NCI-H1417 treated with DMSO at 0.1 percent for 48 hours (cell line): ENCODE measurements around the gene ZYG11B.
"Not testable (repeated sequence)": the region's sequence is repeated elsewhere in the genome, so short reads cannot be mapped to it uniquely, and the experiment has no call there.

Experiments
- DNase-seq: peaks from one replicate; lab custom pipeline; 2025; lab: John Stamatoyannopoulos, UW

Gene ZYG11B

DNA sequence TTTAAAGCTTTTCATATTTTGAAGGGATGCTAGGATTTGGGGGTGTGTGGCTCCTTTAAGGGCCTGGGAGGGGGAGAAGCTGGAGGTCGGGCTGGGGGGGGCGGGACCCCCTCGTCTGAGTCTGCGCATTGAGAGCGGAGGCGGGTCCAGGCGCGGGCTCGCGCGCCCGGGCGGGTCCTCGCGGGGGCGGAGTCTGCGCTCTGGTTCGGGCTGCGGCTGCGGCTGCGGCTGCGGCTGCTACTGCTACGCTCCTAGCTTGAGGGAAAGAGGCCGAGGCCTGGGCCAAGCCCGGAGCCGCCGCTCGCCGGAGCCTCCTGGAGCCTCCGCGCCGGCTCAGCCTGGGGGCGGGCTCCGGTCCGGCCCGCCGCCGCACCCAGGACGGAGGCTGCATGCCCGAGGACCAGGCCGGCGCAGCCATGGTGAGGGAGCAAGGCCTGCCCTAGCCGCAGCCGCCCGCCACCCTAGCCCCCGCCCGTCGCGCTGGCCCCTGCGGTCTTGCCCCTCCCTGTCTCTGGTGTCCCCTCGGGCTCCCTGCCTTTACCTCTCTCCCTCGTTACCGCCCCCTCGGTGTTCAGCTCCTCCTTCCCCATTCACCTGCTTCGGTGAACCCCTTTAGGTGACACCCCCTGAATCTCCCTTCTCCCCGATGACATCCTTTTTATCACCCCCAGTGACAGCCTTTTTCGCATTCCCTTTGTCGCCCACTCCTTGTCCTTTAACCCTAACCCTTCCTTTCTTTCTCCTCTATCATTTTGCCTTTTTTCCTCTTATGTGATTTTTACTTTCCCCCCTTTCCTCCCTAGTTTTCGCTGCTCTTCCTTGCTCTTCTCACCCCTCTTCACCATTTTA is at the start of gene ZYG11B:
TSS of gene ZYG11B (plus strand) at position 189 of the 849 bp plus-strand sequence. CDS start at position 390, 201 bp downstream.
- peak; percentile 49 for DNase-seq

DNA sequence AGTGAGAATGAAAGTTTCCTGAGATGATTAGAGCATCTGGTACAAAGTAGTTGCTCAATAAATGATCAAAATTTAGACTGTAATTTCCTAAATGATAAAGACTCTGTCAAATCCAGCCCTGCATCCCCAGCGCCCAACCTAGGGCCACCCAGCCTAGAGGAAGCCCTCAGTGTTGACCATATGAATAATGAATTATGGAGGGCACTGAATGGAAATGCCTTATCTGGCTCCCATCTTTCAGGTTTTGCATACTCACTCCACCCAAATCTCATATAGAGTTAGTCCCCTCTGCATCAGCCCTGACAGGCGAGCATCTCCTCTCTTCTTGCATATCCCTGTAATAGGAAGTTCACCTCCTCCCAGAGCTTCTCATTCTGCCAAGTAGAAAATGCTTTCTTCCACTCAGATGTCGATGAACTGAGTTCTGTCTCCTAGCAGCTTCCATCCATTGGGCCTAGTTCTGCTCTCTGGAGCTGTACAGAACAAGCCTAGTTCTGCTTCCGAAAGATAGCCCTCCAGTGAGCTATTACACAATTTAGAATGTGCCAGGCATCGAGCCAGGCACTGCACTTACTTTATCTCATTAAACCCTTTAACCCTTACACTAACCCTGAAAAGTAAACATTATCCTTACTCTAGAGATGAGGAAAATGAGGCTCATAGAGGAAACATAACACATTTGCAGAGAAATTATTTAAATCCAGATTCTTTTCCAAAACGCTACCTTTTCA is 49.0 kb upstream of the ZYG11B start:
- no peak for DNase-seq

DNA sequence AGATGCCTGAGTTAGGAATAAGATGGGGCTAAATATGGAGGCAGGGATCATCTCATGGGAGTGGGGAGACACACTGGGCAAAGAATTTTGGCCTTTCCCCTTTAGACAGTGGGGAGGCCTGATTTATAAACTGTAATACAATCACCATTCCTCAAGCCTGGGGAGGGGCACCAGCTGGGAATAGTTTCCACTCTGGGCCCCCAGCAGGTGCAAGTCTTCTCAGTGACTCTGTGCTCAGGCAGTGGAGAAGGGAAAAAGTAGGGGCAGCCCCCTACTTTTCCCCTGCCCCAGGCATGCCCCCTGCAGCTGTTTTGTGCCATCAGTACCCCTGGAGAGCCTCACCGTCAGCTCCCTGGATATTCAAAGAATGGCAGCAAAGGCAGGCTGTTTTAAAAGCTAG is 47.2 kb upstream of the ZYG11B start:
- no peak for DNase-seq

DNA sequence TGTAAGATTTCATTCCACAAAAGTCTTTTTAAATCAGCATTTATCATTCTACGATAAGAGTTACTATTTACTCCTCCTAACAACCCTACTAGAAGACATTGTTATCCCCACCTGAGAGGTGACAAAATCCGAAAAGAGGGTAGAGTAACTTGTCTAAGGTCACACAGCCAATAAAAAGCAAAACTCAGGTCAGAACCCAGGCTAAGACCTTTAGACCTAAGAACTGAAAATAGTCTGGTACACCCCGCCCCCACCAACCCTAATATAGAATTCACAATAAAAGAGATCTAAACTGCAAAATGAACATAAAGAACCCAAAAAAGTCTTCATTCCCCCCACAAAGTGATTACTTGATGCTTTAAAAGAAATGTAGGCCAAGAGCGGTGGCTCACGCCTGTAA is 46.8 kb upstream of the ZYG11B start:
- DNase-seq: no peak

DNA sequence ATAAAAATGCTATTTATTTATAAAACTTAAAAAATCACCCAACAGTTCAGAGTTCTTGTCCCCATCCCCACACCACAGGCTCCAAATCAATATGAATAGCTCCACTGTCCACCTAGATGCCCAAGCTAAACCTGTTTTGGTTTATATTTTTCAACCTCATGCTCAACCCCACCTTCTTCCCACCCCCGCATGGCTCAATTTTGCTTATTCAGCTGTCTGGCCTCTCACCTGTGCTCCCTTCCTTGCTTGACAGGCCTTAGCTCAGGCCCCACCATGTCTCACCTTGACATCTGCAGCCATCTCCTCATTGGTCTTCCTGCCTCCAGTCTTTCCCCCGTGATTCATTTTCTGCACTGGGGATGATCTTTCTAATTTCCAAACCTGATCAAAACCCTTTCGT is 45.9 kb upstream of the ZYG11B start:
- no peak for DNase-seq

DNA sequence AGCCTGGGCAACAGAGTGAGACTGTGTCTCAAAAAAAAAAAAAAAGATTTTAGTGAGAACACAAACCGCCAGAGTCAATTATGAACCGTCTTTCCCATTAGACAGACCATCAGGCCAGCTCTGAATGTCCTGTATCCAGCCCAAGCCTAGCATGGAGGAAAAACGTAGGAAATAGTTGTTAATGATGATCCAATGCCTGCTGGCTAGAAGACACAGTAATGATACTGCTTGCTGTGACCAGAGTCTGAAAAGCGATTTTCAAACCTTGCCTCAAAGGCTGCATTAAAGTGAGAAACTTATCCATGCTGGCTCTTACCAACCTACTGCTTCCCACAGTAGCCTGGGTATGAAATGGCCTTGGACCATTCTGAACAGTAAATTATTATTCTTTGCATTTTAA is 45.1 kb upstream of the ZYG11B start:
- no peak for DNase-seq

DNA sequence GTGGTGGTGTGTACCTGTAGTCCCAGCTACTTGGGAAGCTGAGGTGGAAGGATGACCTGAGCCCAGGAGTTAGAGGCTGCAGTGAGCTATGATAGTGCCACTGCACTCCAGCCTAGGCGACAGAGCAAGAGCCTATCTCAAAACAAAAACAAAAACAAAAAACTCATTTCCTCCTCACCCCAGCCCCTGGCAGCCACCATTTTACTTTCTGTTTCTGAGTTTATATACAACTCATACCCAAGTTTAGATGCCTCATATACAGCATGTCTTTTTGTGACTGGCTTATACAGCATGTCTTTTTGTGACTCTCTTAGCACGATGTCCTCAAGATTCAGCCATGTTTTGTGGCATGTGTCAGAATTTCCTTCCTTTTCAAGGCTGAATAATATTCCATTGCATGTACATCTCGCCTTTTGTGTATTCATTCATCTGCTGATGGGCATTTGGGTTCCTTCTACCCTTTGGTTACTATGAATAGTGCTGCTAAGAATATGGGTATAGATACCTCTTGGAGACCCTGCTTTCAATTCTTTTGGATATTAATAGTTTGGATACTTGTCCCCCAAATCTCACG is 42.8 kb upstream of the ZYG11B start:
- DNase-seq: no peak

DNA sequence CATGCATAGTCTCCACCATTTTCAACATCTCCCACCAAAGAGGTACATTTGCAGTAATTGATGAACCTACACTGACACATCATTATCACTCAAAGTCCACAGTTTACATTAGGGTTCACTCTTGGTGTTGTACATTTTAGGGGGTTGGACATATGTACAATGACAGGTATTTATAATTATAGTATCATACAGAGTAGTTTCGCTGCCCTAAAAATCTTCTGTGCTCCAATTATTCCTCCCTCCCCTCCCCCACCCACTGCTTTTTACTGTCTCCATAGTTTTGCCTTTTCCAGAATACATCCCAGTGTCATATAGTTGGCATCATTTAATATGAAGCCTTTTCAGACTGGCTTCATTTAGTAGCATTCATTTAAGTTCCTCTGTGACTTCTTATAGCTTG is 41.7 kb upstream of the ZYG11B start:
- DNase-seq: no peak

DNA sequence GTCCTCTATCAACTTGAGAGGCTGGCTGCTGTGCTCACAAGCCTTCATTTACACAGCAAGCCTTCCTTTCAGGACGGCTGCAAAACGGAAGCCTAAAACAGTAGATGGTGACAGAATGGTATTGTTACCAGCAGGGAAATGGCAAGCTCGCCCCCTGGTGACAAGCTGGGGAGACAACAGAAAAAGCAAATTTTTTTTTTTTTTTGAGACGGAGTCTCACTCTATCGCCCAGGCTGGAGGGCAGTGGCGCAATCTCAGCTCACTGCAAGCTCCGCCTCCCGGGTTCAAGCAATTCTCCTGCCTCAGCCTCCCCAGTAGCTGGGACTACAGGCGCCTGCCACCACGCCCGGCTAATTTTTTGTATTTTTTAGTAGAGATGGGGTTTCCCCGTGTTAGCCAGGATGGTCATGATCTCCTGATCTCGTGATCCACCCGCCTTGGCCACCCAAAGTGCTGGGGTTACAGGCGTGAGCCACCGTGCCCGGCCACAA is 39.9 kb upstream of the ZYG11B start:
- not testable (repeated sequence) for DNase-seq

DNA sequence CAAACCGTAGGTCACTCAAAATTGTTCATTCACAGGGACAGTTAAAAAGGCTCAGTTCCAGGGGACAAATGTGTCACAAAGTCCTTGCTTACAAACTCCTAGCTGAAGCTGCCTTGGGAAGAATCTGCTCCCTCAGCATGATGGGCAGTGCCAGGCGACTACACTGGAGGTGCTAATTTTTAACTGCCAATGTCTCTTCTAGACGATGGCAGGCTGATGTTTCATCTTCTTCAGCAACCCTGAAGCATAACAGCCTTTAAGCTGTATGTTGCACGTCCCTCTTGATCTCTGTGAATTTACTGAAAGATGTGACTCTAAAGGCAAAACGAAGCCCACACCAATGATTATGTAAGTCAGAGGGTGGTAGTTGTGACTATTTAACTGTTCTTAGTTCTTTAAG is 39.4 kb upstream of the ZYG11B start:
- no peak for DNase-seq

DNA sequence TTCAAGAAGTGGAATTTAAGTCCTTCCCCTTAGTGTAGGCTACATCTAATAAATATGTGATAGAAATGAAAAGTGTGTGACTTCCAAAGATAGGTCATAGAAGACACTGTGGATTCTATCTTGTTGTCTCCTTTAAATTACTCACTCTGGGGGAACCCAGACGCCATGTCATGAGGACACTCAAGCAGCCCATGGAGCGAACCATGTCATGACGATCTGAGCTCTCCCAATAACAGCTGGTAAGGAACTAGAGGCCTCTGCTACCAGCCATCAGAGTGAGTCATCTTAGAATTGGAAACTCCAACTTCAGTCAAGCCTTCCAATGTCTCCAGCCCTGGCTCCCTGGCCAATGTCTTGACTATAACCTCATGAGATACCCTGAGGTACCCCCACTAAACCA is 34.4 kb upstream of the ZYG11B start:
- no peak for DNase-seq

DNA sequence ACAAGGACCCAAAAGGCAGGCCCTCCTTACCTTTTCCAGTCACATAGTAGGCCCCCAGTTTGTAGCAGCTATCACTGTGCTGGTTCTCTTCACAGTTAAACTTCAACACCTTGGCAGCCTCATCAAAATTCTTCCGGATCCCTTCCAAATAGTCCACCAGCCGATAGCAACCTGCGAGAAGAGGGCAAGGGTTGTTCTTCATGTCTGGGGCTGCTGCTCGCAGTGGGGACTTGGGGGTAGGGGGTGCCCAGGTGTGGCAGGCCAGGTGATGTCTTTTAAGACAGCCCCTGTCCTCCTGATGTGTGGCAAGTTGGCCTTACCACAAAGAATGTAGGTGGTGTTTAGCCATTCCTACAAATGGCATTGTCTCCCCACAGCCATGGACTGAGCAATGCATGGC is 33.6 kb upstream of the ZYG11B start:
- no peak for DNase-seq

DNA sequence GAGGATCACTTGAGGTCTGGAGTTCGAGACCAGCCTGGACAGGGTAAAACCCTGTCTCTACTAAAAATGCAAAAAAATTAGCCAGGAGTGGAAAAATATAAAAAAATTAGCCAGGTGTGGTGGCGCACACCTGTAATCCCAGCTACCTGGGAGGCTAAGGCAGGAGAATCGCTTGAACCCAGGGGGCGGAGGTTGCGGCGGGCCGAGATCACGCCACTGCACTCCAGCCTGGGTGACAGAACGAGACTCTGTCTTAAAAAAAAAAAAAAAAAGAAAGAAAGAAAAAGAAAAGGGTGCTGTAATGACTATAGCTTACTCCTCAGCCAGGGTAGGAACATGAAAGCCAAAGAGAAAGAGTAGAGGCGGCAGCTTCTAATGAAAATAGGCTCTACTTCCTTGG is 32.9 kb upstream of the ZYG11B start:
- not testable (repeated sequence) for DNase-seq

DNA sequence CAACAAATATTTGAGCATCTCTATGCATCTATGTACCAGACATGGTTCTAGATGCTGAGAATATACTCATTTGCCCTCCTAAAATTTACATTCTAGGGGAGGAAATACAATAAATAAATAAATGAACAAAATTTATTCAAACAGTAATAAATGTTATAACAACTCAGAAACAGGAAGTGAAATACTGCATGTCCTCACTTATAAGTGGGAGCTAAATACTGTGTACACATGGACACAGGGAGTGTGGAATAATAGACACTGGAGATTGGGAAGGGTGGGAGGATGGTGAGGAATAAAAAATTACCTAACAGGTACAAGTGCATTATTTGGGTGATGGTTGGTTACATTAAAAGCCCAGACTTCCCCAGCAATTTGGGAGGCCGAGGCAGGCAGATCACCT is 32.4 kb upstream of the ZYG11B start:
- DNase-seq: no peak

DNA sequence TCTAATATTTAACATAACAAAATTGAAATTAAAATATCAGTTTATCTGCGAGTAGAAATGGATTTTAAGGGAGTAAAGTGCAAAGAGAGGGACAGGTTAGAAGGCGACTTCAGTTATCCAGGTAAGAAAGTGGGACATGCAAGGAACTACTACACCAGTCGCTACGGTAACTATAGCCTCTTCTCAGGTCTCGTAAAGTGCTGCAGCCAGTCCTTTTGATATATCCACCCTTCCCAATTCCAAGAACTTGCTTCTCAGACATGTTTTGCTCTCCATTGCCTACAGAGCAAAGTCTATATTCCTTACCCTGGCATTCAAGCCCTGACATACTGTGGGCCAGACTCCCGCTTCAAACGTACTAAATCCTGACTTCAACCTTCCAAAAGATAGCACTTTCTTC is 30.6 kb upstream of the ZYG11B start:
- no peak for DNase-seq

DNA sequence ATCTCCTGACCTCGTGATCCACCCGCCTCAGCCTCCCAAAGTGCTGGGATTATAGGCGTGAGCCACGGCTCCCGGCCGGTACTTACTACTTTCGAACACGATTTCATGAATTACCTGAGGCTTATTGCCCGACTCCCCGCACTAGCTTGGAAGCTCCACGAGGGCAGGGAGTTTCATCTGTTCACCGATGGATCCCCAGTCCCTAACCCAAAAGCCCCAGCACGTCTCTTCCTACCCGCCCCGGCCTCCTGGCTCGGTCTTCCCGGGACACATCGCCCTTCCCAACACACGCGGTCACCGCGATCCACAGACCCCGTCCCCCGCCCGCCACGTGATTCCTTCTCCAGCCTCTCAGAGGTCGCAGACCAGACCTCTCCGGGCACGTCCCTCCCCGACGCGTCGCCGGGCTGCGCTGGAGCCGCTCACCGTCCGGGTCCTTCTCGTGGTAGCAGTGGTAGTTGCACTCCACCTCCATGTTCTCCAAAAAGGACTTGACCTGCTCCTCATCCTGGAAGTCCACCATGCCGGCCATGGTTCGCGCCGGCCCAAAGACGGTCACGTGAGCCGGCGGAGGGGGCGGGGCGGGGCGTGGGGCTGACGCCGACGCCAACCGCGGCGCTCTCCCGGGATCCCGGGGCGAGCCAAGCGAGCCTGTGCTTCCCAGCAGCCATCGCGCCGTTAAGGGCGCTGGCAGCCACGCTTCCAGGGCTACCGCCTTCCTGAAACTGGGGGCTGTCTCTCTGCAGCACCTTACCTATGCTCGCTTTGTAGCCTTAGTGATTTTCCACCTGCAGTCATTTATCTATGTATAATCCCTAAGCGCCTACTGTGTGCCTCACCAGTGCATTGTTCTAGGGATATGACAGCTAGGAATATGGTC is 28.2 kb upstream of the ZYG11B start, which contains the start of gene COA7:
TSS of gene COA7 (minus strand) at position 553 of the 880 bp plus-strand sequence. CDS start at position 532, 21 bp downstream.
- no peak for DNase-seq

DNA sequence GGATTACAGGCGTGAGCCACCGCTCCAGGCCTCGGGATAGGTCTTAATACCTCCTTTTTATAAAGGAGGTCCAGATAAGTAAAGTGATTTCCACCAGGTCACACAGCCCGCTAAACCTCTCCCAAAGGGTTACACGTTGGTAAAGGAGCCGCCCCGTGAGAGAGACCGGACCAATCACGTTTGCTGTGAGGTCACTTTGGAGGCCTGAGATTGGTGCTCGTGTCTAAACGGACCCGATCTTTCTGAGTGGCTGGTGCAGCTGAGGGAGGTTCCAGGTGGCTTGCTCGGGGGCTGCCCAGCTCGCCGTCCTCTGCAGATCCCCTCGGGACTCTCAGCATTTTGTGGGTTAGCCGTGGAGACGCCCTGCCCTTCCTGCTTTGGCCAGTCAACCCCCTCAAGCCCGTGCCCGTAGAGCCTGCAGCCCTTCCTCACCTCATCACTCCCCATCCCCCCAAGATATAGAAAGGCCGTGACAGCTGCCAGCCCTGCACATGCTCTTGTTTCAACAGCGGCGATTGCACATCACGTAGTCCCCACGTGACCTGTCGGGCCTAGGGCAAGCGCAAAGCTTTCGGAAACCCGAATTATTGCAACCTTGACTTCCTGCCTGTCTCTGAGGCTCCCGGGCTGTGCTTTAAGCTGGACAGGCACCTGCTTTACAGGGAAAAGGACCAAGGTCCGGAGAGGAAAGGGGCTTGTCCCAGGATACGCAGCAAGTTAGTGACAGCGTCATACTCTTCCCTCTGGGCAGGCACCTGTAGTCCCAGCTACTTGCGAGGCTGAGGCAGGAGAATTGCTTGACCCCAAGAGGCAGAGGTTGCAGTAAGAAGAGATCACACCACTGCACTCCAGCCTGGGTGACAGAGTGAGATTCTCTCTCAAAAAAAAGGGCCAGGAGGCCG is 23.1 kb upstream of the ZYG11B start:
- DNase-seq: peak; percentile 56

DNA sequence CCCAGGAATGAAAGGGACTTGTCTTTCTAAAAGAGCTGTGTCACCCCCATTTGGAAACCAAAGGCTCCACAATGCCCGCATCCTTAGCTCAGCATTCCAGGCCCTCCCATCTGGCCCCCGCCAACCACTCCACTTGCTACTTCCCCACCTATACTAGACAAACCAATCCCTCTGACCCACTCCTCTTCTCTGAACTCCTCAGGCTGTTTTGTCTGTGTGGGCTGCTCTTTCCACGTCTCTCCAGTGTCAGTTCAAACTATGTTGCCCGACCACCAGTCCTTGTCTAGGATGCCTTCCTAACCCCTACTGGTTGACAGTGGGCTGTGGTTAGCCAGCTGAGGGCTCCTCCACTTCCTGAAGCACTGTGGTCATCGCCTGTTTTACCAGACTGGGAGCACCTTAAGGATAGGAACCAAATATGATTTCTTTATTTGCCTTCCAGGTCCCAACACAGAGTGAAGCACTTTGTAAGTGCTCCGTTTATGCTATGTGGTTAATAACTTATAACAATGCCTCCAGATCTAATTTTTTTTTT is 20.1 kb upstream of the ZYG11B start:
- no peak for DNase-seq

DNA sequence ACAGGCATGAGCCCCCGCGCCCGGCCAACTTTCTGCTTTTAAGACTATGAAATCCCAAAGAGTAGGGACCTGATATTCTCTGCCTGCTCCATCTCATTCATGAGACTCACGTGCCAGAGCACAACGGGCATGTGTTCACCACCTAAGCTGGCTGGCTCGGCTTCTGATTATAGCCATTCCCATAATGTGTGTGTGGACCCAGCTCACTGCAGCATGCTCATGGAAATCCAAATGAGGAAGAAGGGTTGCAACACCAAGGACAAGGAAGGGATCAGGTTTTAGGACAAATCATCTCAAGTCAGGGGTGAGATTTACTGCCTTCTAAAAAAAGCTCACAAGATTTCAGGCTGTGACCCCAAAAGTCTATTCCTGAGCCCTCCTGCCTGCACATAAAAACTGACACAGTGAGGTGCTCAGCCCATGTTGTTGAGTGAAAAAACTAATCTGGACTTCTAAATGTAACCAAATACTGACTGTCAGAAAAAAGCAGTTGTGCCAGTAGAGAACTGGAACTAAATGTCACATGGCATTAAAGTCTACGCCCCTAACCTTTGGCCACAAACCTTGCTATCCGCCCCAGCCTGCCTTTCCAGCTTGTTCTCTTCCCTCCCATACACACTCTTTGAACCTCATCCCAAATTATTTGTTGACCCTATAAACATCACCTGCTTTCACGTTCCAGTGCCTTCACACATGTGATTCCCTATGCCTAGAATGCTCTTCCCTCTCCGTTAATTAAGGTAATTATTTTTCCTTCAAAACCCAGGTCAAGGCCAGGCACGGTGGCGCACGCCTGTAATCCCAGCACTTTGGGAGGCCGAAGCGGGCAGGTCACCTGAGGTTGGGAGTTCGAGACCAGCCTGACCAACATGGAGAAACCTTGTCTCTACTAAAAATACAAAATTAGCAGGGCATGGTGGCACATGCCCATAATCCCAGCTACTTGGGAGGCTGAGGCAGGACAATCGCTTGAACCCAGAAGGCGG is 19.0 kb upstream of the ZYG11B start:
- no peak for DNase-seq
